ENCODE results near the gene BPIFB3. TPM values are rescaled to one million over a fixed set of nuclear protein-coding genes. Genes with fewer than 3 reads are reported as not detected.
A peak's percentile ranks its signal among the peaks of the same experiment; 100 is the strongest.

The BPIFB3 gene
- total and polyA plus RNA-seq, 2 of the 13 experiments (the other 11 are each of a cell fraction or from before 2014, with no cell fraction given): 0.09 TPM; not detected in 1

GRCh38 chr20:33009214-33010132 lies 44.2 kb upstream of the BPIFB3 start (continued):
- TF ChIP-seq AKNA (CRISPR knock-in tag; IDR thresholded peaks at IDR 0.05; ENCODE audit: borderline replicate concordance) (no peak), ZNF629 (CRISPR knock-in tag; conservative IDR thresholded peaks at IDR 0.05) (no peak), MED8 (CRISPR knock-in tag; IDR thresholded peaks at IDR 0.05; ENCODE audit: insufficient replicate concordance) (peak; percentile 99), ZBTB37 (CRISPR knock-in tag; IDR thresholded peaks at IDR 0.05) (peak; percentile 100), SYNCRIP (IDR thresholded peaks at IDR 0.05; ENCODE audit: insufficient read depth, low read depth, low read length) (no peak), ZFP36 (IDR thresholded peaks at IDR 0.05; ENCODE audit: borderline replicate concordance, low read depth, low read length, partially characterized antibody) (no peak), HNF1A (IDR thresholded peaks at IDR 0.05; ENCODE audit: low read depth) (peak; percentile 79; the same call in 1 of the 2 replicates), HNF1A (CRISPR knock-in tag; IDR thresholded peaks at IDR 0.05; ENCODE audit: borderline replicate concordance) (peak; percentile 98), HDAC1 (CRISPR knock-in tag; IDR thresholded peaks at IDR 0.05) (peak; percentile 98), ZNF652 (CRISPR knock-in tag; IDR thresholded peaks at IDR 0.05; ENCODE audit: borderline replicate concordance, low read depth) (peak; percentile 56; the same call in 1 of the 2 replicates), HNRNPL (IDR thresholded peaks at IDR 0.05; ENCODE audit: low read depth, low read length) (peak; percentile 100), PHF20 (CRISPR knock-in tag; IDR thresholded peaks at IDR 0.05) (0 out of 2 replicates have a peak, but pooled peaks have one; percentile 63), HOXA3 (CRISPR knock-in tag; IDR thresholded peaks at IDR 0.05) (peak; percentile 93), TAF1 (CRISPR knock-in tag; IDR thresholded peaks at IDR 0.05) (peak; percentile 77), CHCHD3 (CRISPR knock-in tag; IDR thresholded peaks at IDR 0.05) (no peak), ZNF773 (CRISPR knock-in tag; IDR thresholded peaks at IDR 0.05; ENCODE audit: borderline replicate concordance) (no peak), SP1 (IDR thresholded peaks at IDR 0.05) (no peak), SP1 (CRISPR knock-in tag; IDR thresholded peaks at IDR 0.05) (peak; percentile 42; the same call in 1 of the 2 replicates), HOXA7 (CRISPR knock-in tag; IDR thresholded peaks at IDR 0.05) (no peak)
